ENCODE data around the gene TRIOBP. TPM values are rescaled to one million over a fixed set of nuclear protein-coding genes. Genes with fewer than 3 reads are reported as not detected.

The TRIOBP gene
- total and polyA plus RNA-seq, 2 of the 13 experiments (the other 11 are each of a cell fraction or from before 2014, with no cell fraction given): 6.1 to 15.4 TPM

- TF ChIP-seq ZNF800 (CRISPR knock-in tag; IDR thresholded peaks at IDR 0.05): no peak
- no peak for TF ChIP-seq ZNF550 (CRISPR knock-in tag; IDR thresholded peaks at IDR 0.05; ENCODE audit: borderline replicate concordance)
- TF ChIP-seq TCF7 (IDR thresholded peaks at IDR 0.05; ENCODE audit: low read depth): peak; percentile 68; the same call in 1 of the 2 replicates
- TF ChIP-seq ETV6 (CRISPR knock-in tag; conservative IDR thresholded peaks at IDR 0.05): 0 out of 2 replicates have a peak, but pooled peaks have one; percentile 22
- no peak for TF ChIP-seq ZNF850 (CRISPR knock-in tag; conservative IDR thresholded peaks at IDR 0.05)
- no peak for TF ChIP-seq ZBTB21 (CRISPR knock-in tag; IDR thresholded peaks at IDR 0.05)
- TF ChIP-seq CBX1 (IDR thresholded peaks at IDR 0.05; ENCODE audit: low read depth): peak; percentile 67
- no peak for TF ChIP-seq ZNF512B (CRISPR knock-in tag; IDR thresholded peaks at IDR 0.05; ENCODE audit: borderline replicate concordance)
- TF ChIP-seq NFYB (CRISPR knock-in tag; IDR thresholded peaks at IDR 0.05): no peak
- TF ChIP-seq ZNF17 (CRISPR knock-in tag; IDR thresholded peaks at IDR 0.05): no peak
- TF ChIP-seq GZF1 (CRISPR knock-in tag; IDR thresholded peaks at IDR 0.05): no peak
- TF ChIP-seq, protein P1, sequence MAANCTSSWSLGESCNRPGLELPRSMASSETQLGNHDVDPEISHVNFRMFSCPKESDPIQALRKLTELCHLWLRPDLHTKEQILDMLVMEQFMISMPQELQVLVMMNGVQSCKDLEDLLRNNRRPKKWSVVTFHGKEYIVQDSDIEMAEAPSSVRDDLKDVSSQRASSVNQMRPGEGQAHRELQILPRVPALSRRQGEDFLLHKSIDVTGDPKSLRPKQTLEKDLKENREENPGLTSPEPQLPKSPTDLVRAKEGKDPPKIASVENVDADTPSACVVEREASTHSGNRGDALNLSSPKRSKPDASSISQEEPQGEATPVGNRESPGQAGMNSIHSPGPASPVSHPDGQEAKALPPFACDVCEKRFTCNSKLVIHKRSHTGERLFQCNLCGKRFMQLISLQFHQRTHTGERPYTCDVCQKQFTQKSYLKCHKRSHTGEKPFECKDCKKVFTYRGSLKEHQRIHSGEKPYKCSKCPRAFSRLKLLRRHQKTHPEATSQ (CRISPR knock-in tag; IDR thresholded peaks at IDR 0.05; ENCODE audit: borderline replicate concordance): no peak
- TF ChIP-seq, protein P2, sequence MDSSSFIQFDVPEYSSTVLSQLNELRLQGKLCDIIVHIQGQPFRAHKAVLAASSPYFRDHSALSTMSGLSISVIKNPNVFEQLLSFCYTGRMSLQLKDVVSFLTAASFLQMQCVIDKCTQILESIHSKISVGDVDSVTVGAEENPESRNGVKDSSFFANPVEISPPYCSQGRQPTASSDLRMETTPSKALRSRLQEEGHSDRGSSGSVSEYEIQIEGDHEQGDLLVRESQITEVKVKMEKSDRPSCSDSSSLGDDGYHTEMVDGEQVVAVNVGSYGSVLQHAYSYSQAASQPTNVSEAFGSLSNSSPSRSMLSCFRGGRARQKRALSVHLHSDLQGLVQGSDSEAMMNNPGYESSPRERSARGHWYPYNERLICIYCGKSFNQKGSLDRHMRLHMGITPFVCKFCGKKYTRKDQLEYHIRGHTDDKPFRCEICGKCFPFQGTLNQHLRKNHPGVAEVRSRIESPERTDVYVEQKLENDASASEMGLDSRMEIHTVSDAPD (CRISPR knock-in tag; IDR thresholded peaks at IDR 0.05): no peak
- TF ChIP-seq ZNF264 (CRISPR knock-in tag; IDR thresholded peaks at IDR 0.05): 0 out of 2 replicates have a peak, but pooled peaks have one; percentile 31
- peak; percentile 56 for TF ChIP-seq THAP11 (CRISPR knock-in tag; IDR thresholded peaks at IDR 0.05)
- TF ChIP-seq U2AF1 (optimal IDR thresholded peaks at IDR 0.05; ENCODE audit: low read depth, low read length): no peak
- TF ChIP-seq CHD2 (IDR thresholded peaks at IDR 0.05; ENCODE audit: low read depth, low read length): no peak
- TF ChIP-seq ZNF207 (IDR thresholded peaks at IDR 0.05; ENCODE audit: borderline replicate concordance): no peak
- TF ChIP-seq ASH2L (IDR thresholded peaks at IDR 0.05; ENCODE audit: insufficient read length, low read depth, low read length): no peak
- no peak for TF ChIP-seq ZNF562 (CRISPR knock-in tag; IDR thresholded peaks at IDR 0.05; ENCODE audit: borderline replicate concordance)
- TF ChIP-seq ZNF660 (CRISPR knock-in tag; IDR thresholded peaks at IDR 0.05; ENCODE audit: borderline replicate concordance, low read depth): no peak
- 0 out of 2 replicates have a peak, but pooled peaks have one; percentile 30 for TF ChIP-seq CBX5 (CRISPR knock-in tag; IDR thresholded peaks at IDR 0.05; ENCODE audit: borderline replicate concordance)
- no peak for TF ChIP-seq HHEX (CRISPR knock-in tag; IDR thresholded peaks at IDR 0.05)
- no peak for TF ChIP-seq ZNF430 (CRISPR knock-in tag; IDR thresholded peaks at IDR 0.05)
Measured at GRCh38 chr22:37734964-37735451, 38.2 kb downstream of the TRIOBP start (continued).
